Gastrocnemius medialis (tissue), 4 donors: ENCODE measurements around the gene TYMP. TPM values are rescaled to one million over a fixed set of nuclear protein-coding genes. Genes with fewer than 3 reads are reported as not detected.

Source experiments
- ATAC-seq, 2 donors: fragments of 150-250 bp; one replicate each; pipeline ENCODE4 v1.9.1; 2016
- DNase-seq, 2 donors: peaks; one replicate each; pipeline ENCODE4 v3.0.0-alpha.2; 2019
- H3K27ac ChIP-seq, 4 donors: fragments of 200-600 bp; sonication (generic); 1 replicate in 1 of 4; 2 replicates in 3 of 4; pipeline ENCODE4 v1.5.1; 2016 to 2018; ENCODE audit warnings: mild to moderate bottlenecking in 2 of 4, moderate library complexity in 1 of 4
- H3K27me3 ChIP-seq, 3 donors: fragments of 200-600 bp; sonication (generic) in 2 of 3; 1 replicate in 1 of 3; 2 replicates in 2 of 3; pipeline versions ENCODE4 v1.5.1 to v1.6.0; 2016 to 2019; ENCODE audit warnings: mild to moderate bottlenecking in 1 of 3, moderate library complexity in 1 of 3
- H3K36me3 ChIP-seq, 2 donors: fragments of 200-600 bp; sonication (generic) in 1 of 2; one replicate each; pipeline ENCODE4 v1.5.1; 2017 to 2018
- H3K4me1 ChIP-seq, 2 donors: fragments of 200-600 bp; sonication (generic) in 1 of 2; one replicate each; pipeline ENCODE4 v1.5.1; 2016 to 2017; ENCODE audit warnings: mild to moderate bottlenecking in 2 of 2
- H3K4me3 ChIP-seq, 4 donors: fragments of 200-600 bp; sonication (generic) in 3 of 4; 1 replicate in 1 of 4; 2 replicates in 3 of 4; pipeline ENCODE4 v1.5.1; 2016 to 2019; ENCODE audit warnings: mild to moderate bottlenecking in 2 of 4
- H3K9me3 ChIP-seq, 3 donors: fragments of 200-600 bp; sonication (generic) in 2 of 3; 1 replicate in 1 of 3; 2 replicates in 2 of 3; pipeline ENCODE4 v1.5.1; 2016 to 2019
- POLR2A ChIP-seq, 2 donors: fragments of 450-650 bp; IDR thresholded peaks; one replicate each; pipeline ENCODE4 v1.6.1; 2017; ENCODE audit warnings: antibody characterized with exemption in 2 of 2, mild to moderate bottlenecking in 2 of 2, moderate library complexity in 2 of 2
- in situ Hi-C, 4 donors: fragments of 200-750 bp; cut with MboI; loops; one replicate each; pipeline versions ENCODE4 v1.15.0 to v1.8.0; 2017; ENCODE audit warnings: low sequenced_read_pairs in 4 of 4
- intact Hi-C: fragments of 100-400 bp; cut with DNase I; formaldehyde crosslinking; loops from one replicate; pipeline ENCODE4 v1.15.1; 2023; ENCODE audit warnings: low total_unique reads
- total RNA-seq, 4 donors: library from RNA; depleted of rRNA; stranded (reverse); fragments of >200 nt; gene quantifications; one replicate each; pipeline versions ENCODE4 v1.1.0 to v1.2.3, GENCODE V29; 2016
- TF ChIP-seq, protein P1 (sequence below), 5 experiments: fragments of 450-650 bp in 3 of 5; fragments of 200-600 bp in 2 of 5; sonication (generic) in 2 of 5; IDR thresholded peaks in 4 of 5; conservative IDR thresholded peaks in 1 of 5; 1 replicate in 4 of 5; 2 replicates in 1 of 5; pipeline ENCODE4 v1.5.1; 2016 to 2019; ENCODE audit warnings: antibody characterized with exemption in 5 of 5, mild to moderate bottlenecking in 3 of 5, moderate library complexity in 3 of 5

The TYMP gene
- total RNA-seq, 4 donors from 2014 or later, result 8.8 to 15.8 (median 11.8) TPM

DNA sequence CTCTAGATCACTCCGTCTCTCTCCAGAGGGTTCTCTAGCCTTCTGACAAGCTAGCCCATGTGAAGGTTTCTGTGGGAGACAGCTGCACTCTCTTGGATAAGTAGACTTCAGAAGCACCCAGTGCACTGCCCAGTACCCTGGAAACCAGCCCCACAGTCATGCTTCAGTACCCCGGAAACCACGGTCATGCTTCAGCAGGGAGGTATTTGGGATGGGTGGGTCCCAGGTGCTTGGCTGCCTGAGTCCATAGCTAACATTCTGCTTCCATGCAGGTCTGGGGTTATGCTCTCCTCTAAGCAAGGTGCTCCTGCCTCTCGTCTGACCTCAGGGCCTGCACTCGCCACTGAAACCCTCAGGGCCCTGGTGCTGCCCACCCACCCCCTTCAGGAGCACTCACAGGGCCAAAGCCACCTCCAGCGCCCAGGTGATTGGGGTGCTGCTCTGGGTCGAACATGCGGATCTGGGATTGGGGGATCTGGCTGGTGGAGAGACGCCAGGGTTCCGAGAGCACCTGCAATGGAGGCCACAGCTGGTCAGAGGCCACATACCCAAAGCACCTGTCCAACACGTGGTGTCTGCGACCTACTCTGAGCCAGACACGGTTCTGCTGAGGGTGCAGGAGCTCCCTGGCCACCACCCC is 40.2 kb upstream of the TYMP start:
- Histone ChIP-seq H3K27ac (peak overlapping the region in 1 of 4 donors; percentile 42), H3K27me3 (no peaks in the 10 kb centered on the region), H3K9me3 (no peaks in the 10 kb centered on the region), H3K36me3 (peaks cover 0 to 75% of the 10 kb centered on the region in 2 donors), H3K4me1 (peaks cover 0 to 5% of the 10 kb centered on the region in 2 donors), H3K4me3 (no peak overlapping the region)
- in situ Hi-C loops, result no loop called here
- DNase-seq (no peak), ATAC-seq (no peak)
- TF ChIP-seq, protein P1, sequence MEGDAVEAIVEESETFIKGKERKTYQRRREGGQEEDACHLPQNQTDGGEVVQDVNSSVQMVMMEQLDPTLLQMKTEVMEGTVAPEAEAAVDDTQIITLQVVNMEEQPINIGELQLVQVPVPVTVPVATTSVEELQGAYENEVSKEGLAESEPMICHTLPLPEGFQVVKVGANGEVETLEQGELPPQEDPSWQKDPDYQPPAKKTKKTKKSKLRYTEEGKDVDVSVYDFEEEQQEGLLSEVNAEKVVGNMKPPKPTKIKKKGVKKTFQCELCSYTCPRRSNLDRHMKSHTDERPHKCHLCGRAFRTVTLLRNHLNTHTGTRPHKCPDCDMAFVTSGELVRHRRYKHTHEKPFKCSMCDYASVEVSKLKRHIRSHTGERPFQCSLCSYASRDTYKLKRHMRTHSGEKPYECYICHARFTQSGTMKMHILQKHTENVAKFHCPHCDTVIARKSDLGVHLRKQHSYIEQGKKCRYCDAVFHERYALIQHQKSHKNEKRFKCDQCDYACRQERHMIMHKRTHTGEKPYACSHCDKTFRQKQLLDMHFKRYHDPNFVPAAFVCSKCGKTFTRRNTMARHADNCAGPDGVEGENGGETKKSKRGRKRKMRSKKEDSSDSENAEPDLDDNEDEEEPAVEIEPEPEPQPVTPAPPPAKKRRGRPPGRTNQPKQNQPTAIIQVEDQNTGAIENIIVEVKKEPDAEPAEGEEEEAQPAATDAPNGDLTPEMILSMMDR (IDR thresholded peaks at IDR 0.05 in 4 of 5, conservative IDR thresholded peaks at IDR 0.05 in 1 of 5), result no peak
- TF ChIP-seq POLR2A (IDR thresholded peaks at IDR 0.05), result no peak
- intact Hi-C loops, result no loop called here

- Histone ChIP-seq H3K27me3 (no peaks in the 10 kb centered on the region), H3K9me3 (no peaks in the 10 kb centered on the region), H3K4me3 (no peak overlapping the region), H3K27ac (no peak overlapping the region), H3K36me3 (peaks cover 0 to 68% of the 10 kb centered on the region in 2 donors), H3K4me1 (peaks cover 0 to 5% of the 10 kb centered on the region in 2 donors)
- TF ChIP-seq POLR2A (IDR thresholded peaks at IDR 0.05), result no peak
- TF ChIP-seq, protein P1 (IDR thresholded peaks at IDR 0.05 in 4 of 5, conservative IDR thresholded peaks at IDR 0.05 in 1 of 5), result no peak
- in situ Hi-C loops (no loop called here), intact Hi-C loops (no loop called here)
- no peak for ATAC-seq
- no peak for DNase-seq
These were observed 39.2 kb upstream of the TYMP start for GRCh38 chr22:50569041-50569459.

DNA sequence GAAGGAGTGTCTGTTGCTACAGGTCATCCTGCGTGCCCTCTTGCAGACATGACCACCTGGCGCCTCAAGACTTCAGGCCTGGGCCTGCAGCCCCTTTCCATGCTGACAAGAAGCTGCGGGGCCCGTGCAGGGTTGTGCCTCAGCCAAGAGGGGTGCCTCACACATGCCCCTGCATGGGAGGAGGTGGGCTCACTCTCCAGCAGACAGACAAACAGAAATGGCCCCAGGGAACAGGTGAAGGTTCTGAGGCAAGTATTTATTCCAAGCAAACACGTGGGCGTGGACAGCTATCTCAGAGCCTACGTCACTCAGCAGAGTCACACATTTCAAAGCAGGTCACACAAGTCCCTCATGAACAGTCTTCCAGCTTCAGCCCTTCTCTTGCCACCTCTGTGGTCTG is 38.8 kb upstream of the TYMP start:
- intact Hi-C loops, result no loop called here
- DNase-seq, result no peak
- H3K4me1 ChIP-seq, result peaks cover 0 to 8% of the 10 kb centered on the region in 2 donors
- no peaks in the 10 kb centered on the region for H3K9me3 ChIP-seq
- ATAC-seq, result no peak
- in situ Hi-C loops, result no loop called here
- no peaks in the 10 kb centered on the region for H3K27me3 ChIP-seq
- H3K36me3 ChIP-seq, result peaks cover 0 to 63% of the 10 kb centered on the region in 2 donors
- H3K4me3 ChIP-seq, result no peak overlapping the region
- TF ChIP-seq, protein P1 (IDR thresholded peaks at IDR 0.05 in 4 of 5, conservative IDR thresholded peaks at IDR 0.05 in 1 of 5), result no peak
- no peak for TF ChIP-seq POLR2A (IDR thresholded peaks at IDR 0.05)
- H3K27ac ChIP-seq, result no peak overlapping the region

DNA sequence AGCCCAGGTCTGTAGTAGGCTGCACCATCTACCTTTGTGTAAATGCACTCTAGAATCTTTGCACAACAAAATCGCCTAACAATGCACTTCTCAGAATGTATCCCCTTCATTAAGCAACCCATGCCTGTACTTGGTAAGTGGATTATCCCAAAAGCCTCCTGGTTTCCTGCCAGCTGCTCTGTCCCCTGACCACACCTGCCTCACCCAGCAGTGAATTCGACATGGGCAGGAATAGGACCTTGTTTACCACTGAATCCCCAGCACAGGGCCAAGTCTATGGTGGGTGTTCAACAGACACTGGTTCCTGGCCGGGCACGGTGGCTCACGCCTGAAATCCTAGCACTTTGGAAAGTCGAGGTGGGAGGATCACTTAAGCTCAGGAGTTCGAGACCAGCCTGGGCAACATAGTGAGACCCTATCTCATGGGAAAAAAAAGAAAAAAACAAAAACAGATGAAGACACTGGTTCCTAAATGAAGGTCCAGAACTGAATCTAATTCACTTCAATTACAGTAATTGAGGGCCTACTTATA is 38.0 kb upstream of the TYMP start:
- in situ Hi-C loops, result no loop called here
- Histone ChIP-seq H3K27ac (no peak overlapping the region), H3K9me3 (no peaks in the 10 kb centered on the region), H3K36me3 (peaks cover 0 to 55% of the 10 kb centered on the region in 2 donors), H3K4me1 (peaks cover 0 to 15% of the 10 kb centered on the region in 2 donors), H3K4me3 (no peak overlapping the region), H3K27me3 (no peaks in the 10 kb centered on the region)
- DNase-seq (no peak), ATAC-seq (no peak)
- no peak for TF ChIP-seq POLR2A (IDR thresholded peaks at IDR 0.05)
- TF ChIP-seq, protein P1 (IDR thresholded peaks at IDR 0.05 in 4 of 5, conservative IDR thresholded peaks at IDR 0.05 in 1 of 5), result no peak
- intact Hi-C loops, result no loop called here
